Immature natural killer cell (primary cell): Measurements from ENCODE around the gene BCO2. TPM values are rescaled to one million over a fixed set of nuclear protein-coding genes. Genes with fewer than 3 reads are reported as not detected.
"Not testable (repeated sequence)": the region's sequence is repeated elsewhere in the genome, so short reads cannot be mapped to it uniquely, and the experiment has no call there.

Experiments
- DNase-seq, 3 donors: peaks; one replicate each; pipeline ENCODE4 v3.0.0; 2022; ENCODE audit warnings: mixed read lengths in 1 of 3
- H3K27ac Mint-ChIP-seq, 6 donors: one replicate each; pipeline ENCODE4 v1.8.0; 2020; ENCODE audit warnings: mixed read lengths in 6 of 6, mild to moderate bottlenecking in 5 of 6, inconsistent platforms in 4 of 6, moderate library complexity in 3 of 6
- H3K27me3 Mint-ChIP-seq, 3 donors: one replicate each; pipeline ENCODE4 v1.8.0; 2020 to 2021; ENCODE audit warnings: low read depth in 3 of 3, mild to moderate bottlenecking in 3 of 3, mixed read lengths in 3 of 3, moderate library complexity in 3 of 3, inconsistent platforms in 1 of 3
- H3K36me3 Mint-ChIP-seq, 3 donors: one replicate each; pipeline ENCODE4 v1.8.0; 2020; ENCODE audit warnings: mixed read lengths in 3 of 3, inconsistent platforms in 2 of 3, mild to moderate bottlenecking in 2 of 3
- H3K4me1 Mint-ChIP-seq, 2 donors: one replicate each; pipeline ENCODE4 v1.8.0; 2020; ENCODE audit warnings: inconsistent platforms in 2 of 2, mild to moderate bottlenecking in 2 of 2, mixed read lengths in 2 of 2, moderate library complexity in 1 of 2
- H3K4me3 Mint-ChIP-seq, 5 donors: one replicate each; pipeline ENCODE4 v1.8.0; 2020; ENCODE audit warnings: mild to moderate bottlenecking in 5 of 5, mixed read lengths in 5 of 5, inconsistent platforms in 3 of 5, moderate library complexity in 3 of 5
- H3K9me3 Mint-ChIP-seq, 6 donors: one replicate each; pipeline ENCODE4 v1.8.0; 2020; ENCODE audit warnings: mild to moderate bottlenecking in 6 of 6, mixed read lengths in 6 of 6, inconsistent platforms in 4 of 6, moderate library complexity in 3 of 6
- polyA plus RNA-seq, 3 donors: library from polyadenylated mRNA; unstranded; fragments of 300-500 nt; fragmentation: Illumina TruSeq; gene quantifications; one replicate each; pipeline ENCODE4 v1.2.3, GENCODE V29; 2021

The BCO2 gene
- polyA plus RNA-seq, 3 donors from 2014 or later, result 0.41 to 2.7 (median 2.1) TPM

DNA sequence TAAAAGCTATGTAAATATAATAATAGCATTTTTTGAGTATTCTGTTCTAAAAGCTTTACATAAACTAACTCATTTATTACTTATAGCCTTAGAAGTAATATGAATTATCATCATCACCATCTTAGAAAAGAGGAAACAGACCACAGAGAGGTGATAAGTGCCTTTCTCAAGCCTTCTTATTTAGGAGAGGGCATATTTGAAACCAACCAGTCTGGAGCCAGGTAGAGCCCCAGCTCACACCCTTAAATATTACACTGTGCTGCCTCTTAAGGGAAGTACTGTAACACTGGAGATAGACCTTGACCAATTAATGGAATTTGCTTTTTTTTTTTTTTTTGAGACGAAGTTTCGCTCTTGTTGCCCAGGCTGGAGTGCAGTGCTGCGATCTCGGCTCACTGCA lies 2.3 kb downstream of the BCO2 start:
- Mint-ChIP-seq H3K4me3 (peak overlapping the region; percentile 37 to 68 (median 64)), H3K27me3 (peaks cover 2 to 5% (median 4%) of the 10 kb centered on the region in 3 donors), H3K4me1 (peaks cover 39 to 62% of the 10 kb centered on the region in 2 donors), H3K36me3 (peaks cover 0 to 4% (median 0%) of the 10 kb centered on the region in 3 donors), H3K9me3 (no peaks in the 10 kb centered on the region), H3K27ac (peak overlapping the region in 3 of 6 donors; percentile 20 to 48 (median 38))
- peak in 2 of 3 donors; percentile 10 to 19 for DNase-seq

DNA sequence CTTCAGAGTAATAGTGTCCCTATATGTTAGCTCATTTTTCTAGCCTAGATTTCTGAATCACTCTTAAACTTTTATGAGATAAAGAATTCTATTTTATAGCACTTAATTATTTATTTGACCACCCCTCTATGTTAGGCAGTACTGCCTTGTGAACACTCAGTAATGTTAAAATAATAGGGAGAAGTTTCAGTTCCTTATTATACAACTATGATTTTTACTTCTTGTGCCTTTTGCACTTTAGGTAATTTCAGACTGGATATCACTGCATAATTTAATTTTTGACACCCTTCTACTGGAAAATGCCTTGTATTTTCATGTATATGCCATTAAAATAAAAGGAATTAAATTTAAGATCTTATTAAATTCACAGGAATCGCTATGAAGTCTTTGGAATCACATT lies 3.1 kb downstream of the BCO2 start:
- Mint-ChIP-seq H3K9me3 (no peaks in the 10 kb centered on the region), H3K27ac (no peak overlapping the region), H3K27me3 (peaks cover 2 to 5% (median 4%) of the 10 kb centered on the region in 3 donors)

DNA sequence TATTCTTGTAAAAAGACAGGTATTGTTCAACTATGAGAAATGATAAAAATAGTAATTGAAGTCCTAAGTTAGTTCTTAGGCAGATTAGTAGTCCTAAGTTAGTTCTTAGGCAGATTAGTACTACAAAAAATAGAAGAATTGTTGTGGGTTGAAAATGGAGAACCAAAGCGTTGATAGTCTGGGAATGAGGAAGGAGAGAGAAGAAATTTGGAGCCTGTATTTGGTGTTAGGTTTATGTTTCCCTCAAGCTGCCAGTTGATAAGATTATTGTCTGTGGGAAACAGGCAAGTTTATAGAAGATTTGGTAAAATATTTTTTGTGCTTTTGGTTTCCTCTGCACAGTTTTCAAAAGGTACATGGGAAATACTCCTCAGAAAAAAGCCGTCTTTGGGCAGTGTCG lies 3.6 kb downstream of the BCO2 start:
- Mint-ChIP-seq H3K4me1 (peaks cover 45 to 75% of the 10 kb centered on the region in 2 donors), H3K36me3 (peaks cover 0 to 4% (median 0%) of the 10 kb centered on the region in 3 donors), H3K9me3 (no peaks in the 10 kb centered on the region), H3K27ac (peak overlapping the region in 3 of 6 donors; percentile 3 to 42 (median 18)), H3K4me3 (peak overlapping the region; percentile 42 to 72 (median 60)), H3K27me3 (peaks cover 2 to 5% (median 4%) of the 10 kb centered on the region in 3 donors)
- DNase-seq, result no peak

More for the DNA sequence above, 3.1 kb downstream of the BCO2 start:
- no peak for DNase-seq
- H3K36me3 Mint-ChIP-seq, result peaks cover 0 to 4% (median 0%) of the 10 kb centered on the region in 3 donors
- peak overlapping the region in 4 of 5 donors; percentile 14 to 72 (median 49) for H3K4me3 Mint-ChIP-seq
- peaks cover 45 to 71% of the 10 kb centered on the region in 2 donors for H3K4me1 Mint-ChIP-seq

DNA sequence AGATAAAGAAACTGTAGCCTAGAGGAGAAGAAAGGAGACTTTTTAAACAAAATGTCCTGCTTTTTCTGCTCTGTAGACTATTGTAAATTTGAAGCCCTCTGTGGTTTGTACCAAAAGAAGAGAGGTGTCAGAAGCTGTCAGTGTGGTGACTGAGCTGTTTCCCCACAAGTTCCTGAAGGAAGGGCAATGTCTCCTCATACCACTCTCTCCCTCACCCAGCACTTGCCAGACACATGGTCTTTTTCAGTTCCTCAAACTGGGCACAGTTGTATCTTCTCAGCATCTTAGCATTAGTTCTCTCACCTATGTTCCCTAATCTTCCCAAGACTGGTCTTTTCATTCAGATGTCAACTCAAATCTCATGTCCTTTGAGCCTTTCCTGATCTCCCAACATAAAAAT lies 4.3 kb downstream of the BCO2 start:
- Mint-ChIP-seq H3K4me1 (peaks cover 44 to 73% of the 10 kb centered on the region in 2 donors), H3K9me3 (no peaks in the 10 kb centered on the region), H3K27ac (peak overlapping the region in 3 of 6 donors; percentile 3 to 42 (median 22)), H3K4me3 (peak overlapping the region; percentile 42 to 72 (median 60)), H3K36me3 (peaks cover 0 to 4% (median 0%) of the 10 kb centered on the region in 3 donors), H3K27me3 (peaks cover 2 to 5% (median 4%) of the 10 kb centered on the region in 3 donors)
- DNase-seq, result peak; percentile 28 to 43 (median 33)

DNA sequence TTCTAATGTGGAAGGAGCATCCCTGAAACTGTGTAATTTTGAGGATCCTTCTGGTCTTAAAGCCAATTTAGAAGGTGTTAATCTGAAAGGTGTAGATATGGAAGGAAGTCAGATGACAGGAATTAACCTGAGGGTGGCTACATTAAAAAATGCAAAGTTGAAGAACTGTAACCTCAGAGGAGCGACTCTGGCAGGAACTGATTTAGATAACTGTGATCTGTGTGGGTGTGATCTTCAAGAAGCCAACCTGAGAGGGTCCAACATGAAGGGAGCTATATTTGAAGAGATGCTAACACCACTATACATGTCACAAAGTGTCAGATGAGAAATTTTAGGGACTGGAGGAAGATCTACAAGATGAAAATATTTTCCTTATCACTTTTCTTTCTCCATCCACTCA lies 7.6 kb downstream of the BCO2 start:
- peaks cover 24 to 41% of the 10 kb centered on the region in 2 donors for H3K4me1 Mint-ChIP-seq
- H3K9me3 Mint-ChIP-seq, result no peaks in the 10 kb centered on the region
- peaks cover 0 to 5% (median 4%) of the 10 kb centered on the region in 3 donors for H3K27me3 Mint-ChIP-seq
- H3K27ac Mint-ChIP-seq, result no peak overlapping the region
- no peak overlapping the region for H3K4me3 Mint-ChIP-seq
- no peak for DNase-seq
- no peaks in the 10 kb centered on the region for H3K36me3 Mint-ChIP-seq

DNA sequence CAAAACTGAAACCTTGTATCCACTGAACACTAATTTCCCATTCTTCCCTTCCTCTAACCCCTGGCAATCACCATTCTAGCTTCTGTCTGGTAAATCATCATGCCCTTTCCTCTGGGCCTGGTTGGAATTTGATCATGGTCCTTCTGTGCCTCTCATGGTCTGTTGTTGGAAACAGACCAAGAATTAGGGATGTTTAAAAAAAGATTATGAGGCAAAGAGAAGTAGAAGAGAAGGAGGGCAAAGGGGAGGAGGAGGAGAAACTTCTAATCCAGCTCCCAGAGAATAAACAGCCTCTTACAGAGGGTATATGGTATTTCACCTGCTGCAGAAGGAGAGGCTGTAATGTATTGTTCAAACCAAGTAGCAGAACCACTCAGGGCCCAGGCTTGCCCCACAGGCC lies 10.6 kb downstream of the BCO2 start:
- no peak for DNase-seq
- Mint-ChIP-seq H3K9me3 (no peaks in the 10 kb centered on the region), H3K4me3 (no peak overlapping the region), H3K36me3 (no peaks in the 10 kb centered on the region), H3K27ac (no peak overlapping the region), H3K27me3 (no peaks in the 10 kb centered on the region), H3K4me1 (peaks cover 6 to 23% of the 10 kb centered on the region in 2 donors)

DNA sequence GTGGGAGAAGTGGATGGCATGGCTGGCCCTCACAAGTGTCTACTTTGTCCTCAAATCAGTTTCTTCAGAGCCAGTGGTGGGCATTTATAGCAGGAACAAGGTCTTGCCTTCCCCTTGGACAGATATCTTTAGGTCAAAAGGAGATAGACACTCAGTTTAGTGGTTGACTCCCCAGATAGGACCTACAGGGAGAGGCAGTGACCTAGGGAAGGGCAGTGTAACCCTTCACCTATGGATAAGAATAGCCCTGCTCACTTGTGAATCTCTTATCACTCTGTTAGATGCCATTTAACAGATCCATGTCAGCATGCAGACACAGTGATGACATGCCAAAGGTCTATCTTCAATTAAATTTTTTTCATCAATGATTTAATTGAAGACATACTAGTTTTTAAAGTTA lies 11.0 kb downstream of the BCO2 start:
- no peaks in the 10 kb centered on the region for H3K27me3 Mint-ChIP-seq
- no peak overlapping the region for H3K27ac Mint-ChIP-seq
- no peak for DNase-seq
- H3K36me3 Mint-ChIP-seq, result no peaks in the 10 kb centered on the region
- no peaks in the 10 kb centered on the region for H3K9me3 Mint-ChIP-seq
- no peak overlapping the region for H3K4me3 Mint-ChIP-seq
- peaks cover 6 to 23% of the 10 kb centered on the region in 2 donors for H3K4me1 Mint-ChIP-seq

DNA sequence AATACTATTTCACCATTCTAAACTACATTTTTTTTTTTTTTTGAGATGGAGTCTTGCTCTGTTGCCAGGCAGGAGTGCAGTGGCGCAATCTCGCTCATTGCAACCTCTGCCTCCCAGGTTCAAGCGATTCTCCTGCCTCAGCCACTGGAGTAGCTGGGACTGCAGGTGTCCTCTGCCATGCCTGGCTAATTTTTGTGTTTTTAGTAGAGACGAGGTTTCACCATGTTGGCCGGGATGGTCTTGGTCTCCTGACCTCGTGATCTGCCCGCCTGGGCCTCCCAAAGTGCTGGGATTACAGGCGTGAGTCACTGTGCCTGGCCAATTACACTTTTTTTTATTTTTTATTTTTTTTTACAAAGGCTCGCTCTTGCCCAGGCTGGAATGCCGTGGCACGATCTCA lies 19.8 kb downstream of the BCO2 start:
- H3K27me3 Mint-ChIP-seq, H3K36me3 Mint-ChIP-seq, H3K4me1 Mint-ChIP-seq, H3K27ac Mint-ChIP-seq, H3K4me3 Mint-ChIP-seq, DNase-seq, H3K9me3 Mint-ChIP-seq: not testable (repeated sequence)

DNA sequence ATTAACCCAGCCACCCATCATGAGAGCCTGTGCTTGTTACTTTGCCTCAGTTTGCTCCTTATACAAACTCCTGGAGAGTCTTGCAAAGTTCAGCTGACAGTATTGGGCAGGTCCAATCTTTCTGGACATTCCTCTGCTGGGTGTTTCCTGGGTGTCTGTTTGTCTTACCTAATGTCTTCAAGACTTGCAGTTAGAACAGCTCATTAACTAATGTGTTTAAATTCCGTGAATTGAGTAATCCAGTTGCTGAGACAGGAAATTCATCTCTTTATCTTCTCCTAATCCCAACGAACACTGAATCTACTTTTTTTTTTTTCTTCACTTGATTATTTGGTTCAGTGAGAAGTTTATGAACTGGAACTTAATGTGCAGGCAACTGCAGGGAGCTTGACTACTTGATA lies 20.6 kb downstream of the BCO2 start:
- Mint-ChIP-seq H3K36me3 (peaks cover 0 to 8% (median 0%) of the 10 kb centered on the region in 3 donors), H3K27me3 (peaks cover 0 to 4% (median 0%) of the 10 kb centered on the region in 3 donors), H3K4me1 (peaks cover 3 to 8% of the 10 kb centered on the region in 2 donors), H3K27ac (no peak overlapping the region), H3K9me3 (no peaks in the 10 kb centered on the region), H3K4me3 (no peak overlapping the region)
- DNase-seq, result no peak

DNA sequence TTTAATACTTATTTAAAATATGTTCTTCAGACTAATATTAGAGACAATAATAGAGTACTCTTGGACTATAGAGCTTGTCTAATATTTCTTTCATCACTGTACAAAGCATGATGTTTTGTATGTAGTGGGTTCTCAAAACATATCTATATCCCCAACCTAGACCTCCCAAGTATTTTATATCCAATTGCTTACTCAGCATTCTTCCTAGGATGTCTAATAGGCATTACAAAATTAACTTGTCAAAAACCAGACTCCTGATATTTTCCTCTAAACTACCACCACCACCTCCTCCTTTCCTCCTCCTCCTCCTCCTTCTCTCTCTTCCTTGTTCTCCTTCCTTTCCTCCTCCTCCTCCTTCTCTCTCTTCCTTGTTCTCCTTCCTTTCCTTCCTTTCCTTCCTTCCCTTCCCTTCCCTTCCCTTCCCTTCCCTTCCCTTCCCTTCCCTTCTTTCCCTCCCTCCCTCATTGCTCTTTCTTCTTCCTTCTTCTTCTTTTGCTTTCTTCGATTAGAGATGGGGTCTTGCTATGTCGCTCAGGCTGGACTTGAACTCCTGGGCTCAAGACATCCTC lies 21.3 kb downstream of the BCO2 start:
- Mint-ChIP-seq H3K9me3 (no peaks in the 10 kb centered on the region), H3K4me1 (peaks cover 3 to 7% of the 10 kb centered on the region in 2 donors), H3K27me3 (peaks cover 0 to 4% (median 0%) of the 10 kb centered on the region in 3 donors), H3K4me3 (no peak overlapping the region), H3K36me3 (peaks cover 0 to 8% (median 0%) of the 10 kb centered on the region in 3 donors), H3K27ac (no peak overlapping the region)
- DNase-seq, result no peak

DNA sequence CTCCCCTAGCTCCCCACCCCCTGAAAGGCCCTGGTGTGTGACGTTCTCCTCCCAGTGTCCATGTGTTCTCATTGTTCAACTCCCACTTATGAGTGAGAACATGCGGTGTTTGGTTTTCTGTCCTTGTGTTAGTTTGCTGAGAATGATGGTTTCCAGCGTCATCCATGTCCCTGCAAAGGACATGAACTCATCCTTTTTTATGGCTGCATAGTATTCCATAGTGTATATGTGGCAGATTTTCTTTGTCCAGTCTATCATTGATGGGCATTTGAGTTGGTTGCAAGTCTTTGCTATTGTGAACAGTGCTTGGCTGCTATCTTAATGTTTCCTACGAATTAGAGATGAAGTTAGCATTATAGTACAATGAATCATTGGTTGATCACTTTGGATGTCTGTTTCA lies 23.8 kb downstream of the BCO2 start:
- H3K4me3 Mint-ChIP-seq, DNase-seq, H3K27ac Mint-ChIP-seq, H3K36me3 Mint-ChIP-seq, H3K4me1 Mint-ChIP-seq, H3K9me3 Mint-ChIP-seq, H3K27me3 Mint-ChIP-seq: not testable (repeated sequence)

DNA sequence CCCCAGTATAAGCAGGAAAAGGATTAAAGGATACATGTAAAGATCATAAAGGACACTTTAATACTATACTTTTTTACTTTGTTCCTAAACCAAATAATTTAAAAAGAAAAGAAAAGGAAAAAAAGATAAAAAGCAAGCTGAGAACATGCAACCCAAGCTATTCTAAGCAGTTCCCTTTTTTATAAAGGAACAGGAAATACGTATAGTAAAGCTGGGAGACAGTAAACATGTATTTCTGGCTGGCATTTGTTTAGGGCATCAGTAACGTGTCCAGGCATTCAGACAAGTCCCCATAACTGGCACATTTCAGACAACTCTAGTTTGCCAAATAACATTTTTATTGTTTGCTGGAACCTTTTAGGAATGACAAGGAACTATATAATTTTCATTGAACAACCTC lies 24.9 kb downstream of the BCO2 start:
- H3K27ac Mint-ChIP-seq, result no peak overlapping the region
- H3K36me3 Mint-ChIP-seq, result peaks cover 0 to 8% (median 5%) of the 10 kb centered on the region in 3 donors
- H3K27me3 Mint-ChIP-seq, result peaks cover 0 to 4% (median 3%) of the 10 kb centered on the region in 3 donors
- no peaks in the 10 kb centered on the region for H3K9me3 Mint-ChIP-seq
- H3K4me1 Mint-ChIP-seq, result no peaks in the 10 kb centered on the region
- no peak for DNase-seq
- H3K4me3 Mint-ChIP-seq, result no peak overlapping the region

DNA sequence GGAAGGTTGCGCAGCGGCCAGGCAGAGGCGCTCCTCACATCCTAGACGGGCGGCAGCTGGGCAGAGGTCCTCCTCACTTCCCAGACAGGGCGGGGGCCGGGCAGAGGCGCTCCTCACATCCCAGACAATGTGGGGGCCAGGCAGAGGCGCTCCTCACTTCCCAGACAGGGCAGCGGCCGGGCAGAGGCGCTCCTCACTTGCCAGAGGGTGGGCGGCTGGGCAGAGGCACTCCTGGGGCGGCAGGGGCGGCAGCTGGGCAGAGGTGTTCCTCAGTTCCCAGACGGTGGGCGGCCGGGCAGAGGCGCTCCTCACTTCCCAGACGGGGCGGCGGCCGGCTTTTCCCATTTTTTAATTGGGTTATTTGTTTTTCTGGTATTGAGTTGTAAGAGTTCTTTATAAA lies 30.8 kb downstream of the BCO2 start:
- H3K4me3 Mint-ChIP-seq, result no peak overlapping the region
- DNase-seq, result no peak
- H3K9me3 Mint-ChIP-seq, result no peaks in the 10 kb centered on the region
- H3K27ac Mint-ChIP-seq, result no peak overlapping the region
- peaks cover 0 to 5% (median 0%) of the 10 kb centered on the region in 3 donors for H3K36me3 Mint-ChIP-seq
- H3K4me1 Mint-ChIP-seq, result peaks cover 0 to 3% of the 10 kb centered on the region in 2 donors
- H3K27me3 Mint-ChIP-seq, result peaks cover 0 to 6% (median 3%) of the 10 kb centered on the region in 3 donors

DNA sequence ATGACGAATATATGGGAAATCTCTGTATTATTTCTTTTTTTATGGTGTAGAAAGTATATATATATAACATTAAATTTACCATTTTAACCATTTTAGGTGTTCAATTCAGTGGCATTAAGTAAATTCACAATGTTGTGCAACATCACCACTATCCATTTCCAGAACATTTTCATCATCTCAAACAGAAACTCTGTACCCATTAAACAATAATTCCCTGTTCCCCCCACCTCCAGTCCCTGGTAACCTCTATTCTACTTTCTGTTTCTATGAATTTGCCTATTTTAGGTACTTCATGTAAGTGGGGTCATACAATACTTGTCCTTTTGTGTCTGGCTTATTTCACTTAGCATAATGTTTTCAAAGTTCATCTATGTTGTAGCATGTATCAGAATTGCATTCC lies 35.6 kb downstream of the BCO2 start:
- no peak overlapping the region for H3K27ac Mint-ChIP-seq
- H3K4me3 Mint-ChIP-seq, result no peak overlapping the region
- H3K9me3 Mint-ChIP-seq, result no peaks in the 10 kb centered on the region
- no peaks in the 10 kb centered on the region for H3K36me3 Mint-ChIP-seq
- no peak for DNase-seq
- H3K4me1 Mint-ChIP-seq, result peaks cover 0 to 14% of the 10 kb centered on the region in 2 donors
- H3K27me3 Mint-ChIP-seq, result peaks cover 0 to 8% (median 0%) of the 10 kb centered on the region in 3 donors

DNA sequence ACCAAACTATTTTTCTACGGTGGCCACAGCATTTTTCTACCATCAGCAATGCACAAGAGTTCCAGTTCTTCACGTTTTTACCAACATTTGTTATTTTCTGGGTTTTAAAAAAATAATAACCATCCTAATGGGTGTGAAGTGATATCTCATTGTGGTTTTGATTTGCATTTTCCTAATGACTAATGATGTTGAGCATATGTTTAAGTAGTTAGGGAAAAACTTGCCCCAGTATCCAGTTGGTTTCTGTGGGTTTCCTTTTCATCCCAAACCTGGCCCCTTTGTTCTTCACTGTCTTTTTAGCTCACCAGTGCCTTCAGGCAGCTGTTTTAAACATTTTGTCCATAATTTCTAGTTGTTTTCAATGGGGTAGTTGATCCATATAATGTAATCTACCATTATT lies 36.2 kb downstream of the BCO2 start:
- H3K9me3 Mint-ChIP-seq, result no peaks in the 10 kb centered on the region
- H3K27ac Mint-ChIP-seq, result peak overlapping the region in 1 of 6 donors; percentile 12
- DNase-seq, result peak in 1 of 3 donors; percentile 4
- H3K4me1 Mint-ChIP-seq, result peaks cover 0 to 14% of the 10 kb centered on the region in 2 donors
- H3K36me3 Mint-ChIP-seq, result no peaks in the 10 kb centered on the region
- H3K27me3 Mint-ChIP-seq, result peaks cover 0 to 7% (median 0%) of the 10 kb centered on the region in 3 donors
- peak overlapping the region in 2 of 5 donors; percentile 29 to 67 for H3K4me3 Mint-ChIP-seq
